Measurements from ENCODE around the gene HOXB2.

The HOXB2 gene

DNA sequence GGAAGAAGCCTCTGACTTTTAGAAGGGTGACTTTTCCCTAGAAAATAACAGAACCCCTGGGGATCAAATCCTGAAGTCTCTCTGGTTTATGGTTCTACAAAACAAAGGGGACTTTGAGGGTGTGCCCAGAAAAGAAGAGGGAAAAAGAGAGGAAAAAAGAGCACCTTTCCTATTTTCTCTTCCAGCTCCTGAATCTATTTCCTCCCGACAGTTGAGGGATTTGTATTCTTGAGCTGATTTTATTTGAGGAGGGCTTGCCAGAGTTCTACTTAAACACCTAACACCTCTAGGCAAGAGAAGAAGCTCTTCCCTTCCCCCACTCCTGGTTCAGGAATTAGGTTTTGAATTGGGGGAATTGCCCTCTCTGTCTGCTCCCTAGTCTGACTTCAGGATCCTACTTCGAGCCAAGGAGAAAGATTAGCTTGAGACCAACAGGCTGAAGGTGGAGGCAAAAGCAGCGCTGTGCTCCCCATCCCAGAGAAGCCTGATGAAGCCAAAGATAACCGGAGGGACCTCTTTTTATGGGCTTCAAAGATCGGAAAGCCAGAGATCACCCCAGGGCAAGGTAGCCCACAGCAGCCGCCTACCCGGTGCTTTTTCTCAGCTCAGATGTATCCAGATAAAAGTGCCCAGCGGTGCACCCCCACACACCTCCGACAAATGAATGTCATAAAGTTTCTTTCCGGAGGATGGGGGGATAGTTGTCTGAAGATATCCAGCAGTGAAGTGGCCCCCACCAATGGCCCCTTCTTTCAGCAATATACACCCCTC is 44.3 kb upstream of the HOXB2 start:
- H3K9me3 ChIP-seq (ENCODE audit: control insufficient read depth, low read length), result no peaks in the 10 kb centered on the region
- no peak overlapping the region for H3K4me3 ChIP-seq (ENCODE audit: insufficient read depth, low read depth, low read length, poor library complexity, severe bottlenecking)
- no peak overlapping the region for H3K27ac ChIP-seq (ENCODE audit: insufficient read depth, low read length, poor library complexity, severe bottlenecking)
- peaks cover 33% of the 10 kb centered on the region for H3K4me1 ChIP-seq (ENCODE audit: control insufficient read depth, insufficient read depth, low read length, poor library complexity, severe bottlenecking)
- no peaks in the 10 kb centered on the region for H3K36me3 ChIP-seq (ENCODE audit: control insufficient read depth, insufficient read depth, low read length)
- H3K27me3 ChIP-seq (replicated peaks; ENCODE audit: control insufficient read depth, insufficient read depth, low read length, poor library complexity, severe bottlenecking), result peaks cover 26% of the 10 kb centered on the region
- no peak for DNase-seq

DNA sequence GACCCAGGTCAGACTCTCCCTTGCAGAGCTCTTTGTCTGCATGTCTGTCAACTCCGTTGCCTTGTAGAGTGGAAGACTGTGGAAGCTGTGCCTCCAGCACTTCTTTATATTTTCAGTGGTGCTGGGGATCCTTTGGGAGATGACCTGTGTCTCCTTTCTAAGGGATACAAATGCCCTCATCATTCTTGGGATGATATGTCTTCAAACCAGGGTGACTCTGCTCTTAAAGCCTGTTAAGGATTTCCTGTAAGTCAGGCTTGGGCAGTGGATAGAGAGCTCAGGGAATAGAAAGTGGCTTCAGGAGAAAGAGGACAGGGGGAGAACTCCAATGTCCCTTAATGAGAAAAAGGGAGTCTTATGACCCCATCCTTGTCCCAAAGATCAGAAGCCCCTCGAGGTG is 43.6 kb upstream of the HOXB2 start:
- no peak overlapping the region for H3K27ac ChIP-seq (ENCODE audit: insufficient read depth, low read length, poor library complexity, severe bottlenecking)
- peaks cover 23% of the 10 kb centered on the region for H3K27me3 ChIP-seq (replicated peaks; ENCODE audit: control insufficient read depth, insufficient read depth, low read length, poor library complexity, severe bottlenecking)
- H3K36me3 ChIP-seq (ENCODE audit: control insufficient read depth, insufficient read depth, low read length), result no peaks in the 10 kb centered on the region
- H3K4me3 ChIP-seq (ENCODE audit: insufficient read depth, low read depth, low read length, poor library complexity, severe bottlenecking), result no peak overlapping the region
- DNase-seq, result no peak
- no peaks in the 10 kb centered on the region for H3K9me3 ChIP-seq (ENCODE audit: control insufficient read depth, low read length)
- peaks cover 33% of the 10 kb centered on the region for H3K4me1 ChIP-seq (ENCODE audit: control insufficient read depth, insufficient read depth, low read length, poor library complexity, severe bottlenecking)

DNA sequence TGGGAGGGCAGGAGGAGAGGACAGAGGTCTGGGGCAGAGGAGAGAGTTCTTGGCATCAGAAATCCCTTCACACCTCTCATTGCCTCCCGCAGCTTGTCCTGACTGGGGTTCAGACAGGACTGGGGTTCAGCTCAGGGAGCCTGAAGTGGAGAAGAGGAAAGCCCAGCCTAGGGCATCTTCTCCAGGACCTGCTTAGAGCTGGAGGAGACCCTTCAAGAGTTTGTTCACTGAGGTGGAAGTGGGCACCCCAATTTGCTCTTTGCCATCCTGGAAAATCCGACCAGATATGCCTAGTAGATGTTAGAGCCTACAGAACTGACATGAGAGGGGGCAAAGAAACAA is 43.1 kb upstream of the HOXB2 start:
- Histone ChIP-seq H3K27me3 (replicated peaks; ENCODE audit: control insufficient read depth, insufficient read depth, low read length, poor library complexity, severe bottlenecking) (peaks cover 19% of the 10 kb centered on the region), H3K4me3 (ENCODE audit: insufficient read depth, low read depth, low read length, poor library complexity, severe bottlenecking) (no peak overlapping the region), H3K36me3 (ENCODE audit: control insufficient read depth, insufficient read depth, low read length) (no peaks in the 10 kb centered on the region), H3K9me3 (ENCODE audit: control insufficient read depth, low read length) (no peaks in the 10 kb centered on the region), H3K27ac (ENCODE audit: insufficient read depth, low read length, poor library complexity, severe bottlenecking) (no peak overlapping the region), H3K4me1 (ENCODE audit: control insufficient read depth, insufficient read depth, low read length, poor library complexity, severe bottlenecking) (peaks cover 28% of the 10 kb centered on the region)
- no peak for DNase-seq

DNA sequence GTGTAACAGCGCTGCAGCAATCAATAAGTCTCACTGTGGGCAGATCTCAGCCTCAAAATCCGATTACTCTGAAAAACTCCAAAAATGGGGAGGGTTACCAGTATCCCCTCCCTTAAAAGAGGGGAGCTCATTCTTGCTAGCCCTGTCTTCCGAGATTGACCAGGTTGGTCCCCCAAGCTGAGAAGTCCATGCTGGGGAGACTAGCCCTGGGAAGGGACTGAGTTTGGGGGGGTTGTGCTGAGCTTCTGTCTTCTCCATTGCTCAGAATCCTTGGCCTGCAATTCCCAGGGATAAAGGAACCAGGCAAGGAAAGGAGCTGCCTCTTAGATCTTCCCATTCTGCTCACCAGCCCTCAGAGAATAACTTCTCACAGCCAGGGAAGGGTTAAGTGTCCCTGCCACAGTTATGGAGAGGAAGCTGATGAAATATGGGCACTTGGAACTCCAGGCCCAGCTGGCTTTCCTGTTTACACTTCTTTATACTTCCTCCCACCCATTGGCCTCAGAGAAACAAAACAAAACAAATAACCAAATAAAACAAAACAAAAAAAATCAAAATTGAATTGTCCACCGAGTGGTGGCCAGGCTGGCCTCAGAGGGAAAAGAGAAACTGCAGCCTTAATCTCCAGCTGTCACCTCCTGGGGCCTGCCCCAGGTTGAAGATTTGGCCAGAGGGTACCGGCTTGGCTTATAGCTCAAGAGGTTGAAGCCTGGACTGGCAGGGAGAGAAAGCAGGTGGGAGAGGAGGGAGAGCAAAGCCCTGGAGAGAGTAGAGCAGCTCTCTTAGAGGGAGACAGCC is 42.6 kb upstream of the HOXB2 start:
- Histone ChIP-seq H3K4me1 (ENCODE audit: control insufficient read depth, insufficient read depth, low read length, poor library complexity, severe bottlenecking) (peaks cover 22% of the 10 kb centered on the region), H3K36me3 (ENCODE audit: control insufficient read depth, insufficient read depth, low read length) (no peaks in the 10 kb centered on the region), H3K9me3 (ENCODE audit: control insufficient read depth, low read length) (no peaks in the 10 kb centered on the region), H3K27me3 (replicated peaks; ENCODE audit: control insufficient read depth, insufficient read depth, low read length, poor library complexity, severe bottlenecking) (peaks cover 15% of the 10 kb centered on the region), H3K27ac (ENCODE audit: insufficient read depth, low read length, poor library complexity, severe bottlenecking) (no peak overlapping the region), H3K4me3 (ENCODE audit: insufficient read depth, low read depth, low read length, poor library complexity, severe bottlenecking) (no peak overlapping the region)
- no peak for DNase-seq

DNA sequence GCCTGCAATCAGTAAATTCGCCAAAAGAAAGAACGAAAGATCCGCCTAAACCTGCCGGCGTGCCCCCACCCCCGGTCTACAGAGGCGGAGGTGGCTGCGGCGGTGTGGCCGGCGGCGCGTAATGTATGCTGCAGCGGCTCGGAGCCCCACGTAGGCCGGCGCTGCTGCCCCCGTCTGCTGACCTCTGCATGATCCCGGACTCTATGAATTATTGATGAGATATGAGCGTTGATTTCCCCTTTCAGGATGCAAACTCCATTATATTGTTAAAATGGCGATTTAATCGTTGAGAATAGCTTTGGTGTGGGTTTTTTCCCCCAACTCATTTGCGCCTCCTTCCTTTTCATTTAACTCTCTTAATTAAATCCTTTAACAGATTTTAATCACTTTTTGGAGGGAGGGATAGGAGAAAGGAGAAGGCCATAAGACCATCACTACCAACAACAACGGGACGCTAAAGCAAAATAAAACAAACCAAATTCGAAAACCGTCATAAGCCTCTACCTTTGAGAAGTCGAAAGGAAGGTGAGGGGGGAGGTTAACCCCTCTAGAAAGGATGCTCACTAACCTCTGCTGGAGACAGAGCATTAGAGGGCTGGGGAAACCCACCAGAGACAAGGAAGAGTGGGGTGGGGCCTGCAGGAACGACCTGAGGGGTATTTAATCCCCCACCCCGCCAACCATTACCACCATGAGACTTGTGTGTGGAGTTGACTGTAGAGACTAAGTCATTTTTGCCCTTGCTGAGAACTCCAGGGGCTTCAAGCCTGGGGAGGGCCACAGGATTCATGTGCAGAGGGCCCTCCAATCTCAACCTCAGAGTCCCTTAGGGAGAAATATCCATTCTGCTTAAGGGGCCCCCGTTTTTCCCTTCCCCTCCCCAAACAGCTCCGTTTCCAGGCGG is 41.7 kb upstream of the HOXB2 start:
- no peak for DNase-seq
- Histone ChIP-seq H3K27me3 (replicated peaks; ENCODE audit: control insufficient read depth, insufficient read depth, low read length, poor library complexity, severe bottlenecking) (peaks cover 16% of the 10 kb centered on the region), H3K36me3 (ENCODE audit: control insufficient read depth, insufficient read depth, low read length) (no peaks in the 10 kb centered on the region), H3K4me1 (ENCODE audit: control insufficient read depth, insufficient read depth, low read length, poor library complexity, severe bottlenecking) (peaks cover 17% of the 10 kb centered on the region), H3K4me3 (ENCODE audit: insufficient read depth, low read depth, low read length, poor library complexity, severe bottlenecking) (peak overlapping the region; percentile 64), H3K27ac (ENCODE audit: insufficient read depth, low read length, poor library complexity, severe bottlenecking) (no peak overlapping the region), H3K9me3 (ENCODE audit: control insufficient read depth, low read length) (no peaks in the 10 kb centered on the region)

DNA sequence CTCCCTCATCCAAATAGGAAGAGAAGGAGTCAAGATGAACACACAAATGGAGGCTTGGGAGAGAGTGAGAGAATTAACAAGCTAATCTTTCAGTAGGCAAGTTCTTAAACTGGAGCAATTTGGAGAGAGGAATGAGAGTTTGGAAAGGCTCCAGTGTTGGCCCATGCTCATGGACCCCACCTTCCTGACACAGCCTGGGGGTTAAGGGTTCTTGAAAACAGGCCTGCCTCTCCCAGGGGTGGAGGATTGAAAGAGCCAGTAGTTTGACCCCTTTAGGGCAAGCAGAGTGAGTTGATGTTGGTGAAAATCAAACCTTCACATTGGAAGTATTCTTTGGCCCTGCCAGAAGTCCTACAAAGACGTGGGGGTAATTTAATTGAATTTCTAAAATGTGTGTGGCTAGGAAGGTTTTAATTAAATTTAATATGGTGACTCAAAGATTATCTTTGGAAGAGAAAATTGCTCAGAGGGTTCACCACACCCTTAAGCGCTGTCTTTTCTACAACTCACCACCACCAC is 39.4 kb upstream of the HOXB2 start:
- no peak overlapping the region for H3K27ac ChIP-seq (ENCODE audit: insufficient read depth, low read length, poor library complexity, severe bottlenecking)
- H3K36me3 ChIP-seq (ENCODE audit: control insufficient read depth, insufficient read depth, low read length), result no peaks in the 10 kb centered on the region
- H3K27me3 ChIP-seq (replicated peaks; ENCODE audit: control insufficient read depth, insufficient read depth, low read length, poor library complexity, severe bottlenecking), result peaks cover 32% of the 10 kb centered on the region
- H3K4me1 ChIP-seq (ENCODE audit: control insufficient read depth, insufficient read depth, low read length, poor library complexity, severe bottlenecking), result peaks cover 19% of the 10 kb centered on the region
- DNase-seq, result no peak
- H3K9me3 ChIP-seq (ENCODE audit: control insufficient read depth, low read length), result no peaks in the 10 kb centered on the region
- H3K4me3 ChIP-seq (ENCODE audit: insufficient read depth, low read depth, low read length, poor library complexity, severe bottlenecking), result no peak overlapping the region

DNA sequence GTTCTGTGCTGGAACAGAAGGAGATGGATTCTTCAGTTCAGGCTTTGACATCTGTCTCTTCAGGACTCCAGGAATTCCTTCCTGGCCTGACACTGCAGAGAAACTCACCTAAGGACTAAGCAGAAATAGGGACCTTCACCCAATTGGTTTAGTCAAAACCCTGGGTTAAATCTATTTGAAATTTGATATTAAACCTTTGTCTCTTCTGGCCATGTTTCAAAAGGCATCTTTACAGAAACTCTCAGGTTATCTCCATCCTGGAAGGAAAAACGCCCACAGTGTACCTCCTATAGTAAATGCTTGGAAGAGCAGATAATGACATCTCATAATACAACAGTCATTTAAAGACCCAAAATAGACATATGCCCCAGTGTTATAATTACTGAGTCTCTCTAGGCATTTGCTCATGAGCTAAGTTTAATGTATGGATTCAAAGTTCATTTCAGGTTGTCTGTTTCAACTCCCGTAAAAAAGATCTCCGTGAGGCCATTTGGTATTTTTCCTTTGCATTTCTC is 38.9 kb upstream of the HOXB2 start:
- H3K9me3 ChIP-seq (ENCODE audit: control insufficient read depth, low read length), result no peaks in the 10 kb centered on the region
- peaks cover 32% of the 10 kb centered on the region for H3K27me3 ChIP-seq (replicated peaks; ENCODE audit: control insufficient read depth, insufficient read depth, low read length, poor library complexity, severe bottlenecking)
- no peaks in the 10 kb centered on the region for H3K36me3 ChIP-seq (ENCODE audit: control insufficient read depth, insufficient read depth, low read length)
- peaks cover 24% of the 10 kb centered on the region for H3K4me1 ChIP-seq (ENCODE audit: control insufficient read depth, insufficient read depth, low read length, poor library complexity, severe bottlenecking)
- no peak overlapping the region for H3K4me3 ChIP-seq (ENCODE audit: insufficient read depth, low read depth, low read length, poor library complexity, severe bottlenecking)
- no peak for DNase-seq
- H3K27ac ChIP-seq (ENCODE audit: insufficient read depth, low read length, poor library complexity, severe bottlenecking), result no peak overlapping the region

DNA sequence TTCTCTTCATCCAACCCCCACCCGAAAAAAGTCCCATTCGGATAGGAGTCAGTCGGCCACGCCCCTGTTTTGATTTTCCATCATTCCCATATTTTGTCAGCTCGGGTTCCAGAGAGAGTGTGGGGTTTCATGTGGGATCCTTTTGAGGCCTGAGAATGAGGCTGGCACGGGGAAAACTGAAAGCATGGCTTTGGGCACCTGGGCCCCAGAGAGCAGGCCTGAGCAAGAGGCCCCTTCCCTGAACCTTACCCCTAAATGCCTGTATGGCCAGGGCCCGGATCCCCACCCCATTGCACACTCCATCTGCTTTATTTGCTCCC is 37.8 kb upstream of the HOXB2 start:
- Histone ChIP-seq H3K27ac (ENCODE audit: insufficient read depth, low read length, poor library complexity, severe bottlenecking) (no peak overlapping the region), H3K27me3 (replicated peaks; ENCODE audit: control insufficient read depth, insufficient read depth, low read length, poor library complexity, severe bottlenecking) (peaks cover 32% of the 10 kb centered on the region), H3K9me3 (ENCODE audit: control insufficient read depth, low read length) (no peaks in the 10 kb centered on the region), H3K4me3 (ENCODE audit: insufficient read depth, low read depth, low read length, poor library complexity, severe bottlenecking) (no peak overlapping the region), H3K36me3 (ENCODE audit: control insufficient read depth, insufficient read depth, low read length) (no peaks in the 10 kb centered on the region), H3K4me1 (ENCODE audit: control insufficient read depth, insufficient read depth, low read length, poor library complexity, severe bottlenecking) (peaks cover 26% of the 10 kb centered on the region)
- DNase-seq, result no peak

DNA sequence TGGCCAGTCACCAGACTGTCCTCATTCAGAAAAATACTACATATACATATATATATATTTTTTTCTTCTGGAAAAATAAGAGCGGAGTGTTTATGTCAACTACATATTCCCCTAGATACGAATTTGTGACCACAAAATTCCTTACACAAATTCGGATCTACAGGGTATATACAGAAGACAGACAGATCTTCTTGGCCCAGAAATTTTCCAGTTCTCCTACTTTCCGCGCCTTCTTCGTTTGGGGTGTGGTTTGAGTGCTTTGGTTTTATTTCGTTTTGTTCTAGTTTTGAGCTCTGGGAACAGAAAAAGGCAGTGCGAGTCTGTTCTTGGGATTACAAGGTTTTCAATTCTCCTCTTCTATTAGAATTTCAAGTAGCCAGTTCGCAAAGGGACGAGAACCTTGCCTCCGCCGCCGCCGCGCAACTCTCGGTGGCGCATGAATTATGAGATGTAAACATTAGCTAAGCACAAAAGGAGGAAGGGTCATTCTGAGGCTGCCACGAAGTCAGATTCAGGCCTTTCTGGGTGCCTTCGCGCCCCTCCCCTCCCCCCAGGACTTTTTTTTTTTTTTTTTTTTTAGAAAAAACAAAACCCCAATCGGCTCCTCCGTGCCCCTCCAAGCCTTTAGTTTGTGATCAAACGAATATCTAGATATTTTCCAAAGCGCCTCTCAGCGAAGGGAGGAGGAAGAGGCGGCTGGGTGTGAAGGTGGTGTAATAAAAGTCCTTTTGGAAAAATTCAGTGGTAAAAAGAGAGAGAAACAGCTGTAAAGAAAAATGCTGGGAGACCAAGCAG is 35.0 kb upstream of the HOXB2 start:
- Histone ChIP-seq H3K27ac (ENCODE audit: insufficient read depth, low read length, poor library complexity, severe bottlenecking) (no peak overlapping the region), H3K4me3 (ENCODE audit: insufficient read depth, low read depth, low read length, poor library complexity, severe bottlenecking) (no peak overlapping the region), H3K9me3 (ENCODE audit: control insufficient read depth, low read length) (no peaks in the 10 kb centered on the region), H3K36me3 (ENCODE audit: control insufficient read depth, insufficient read depth, low read length) (no peaks in the 10 kb centered on the region), H3K4me1 (ENCODE audit: control insufficient read depth, insufficient read depth, low read length, poor library complexity, severe bottlenecking) (peaks cover 23% of the 10 kb centered on the region), H3K27me3 (replicated peaks; ENCODE audit: control insufficient read depth, insufficient read depth, low read length, poor library complexity, severe bottlenecking) (peaks cover 24% of the 10 kb centered on the region)
- DNase-seq, result no peak

Data from effector memory CD4-positive, alpha-beta T cell (primary cell).